CD4-positive, alpha-beta T cell treated with Interleukin-15 for 4 hours (primary cell): ENCODE results near the gene TMBIM1.
"Not testable (repeated sequence)": the region's sequence is repeated elsewhere in the genome, so short reads cannot be mapped to it uniquely, and the experiment has no call there.

ENCODE experiments used
- DNase-seq: peaks from one replicate; pipeline ENCODE4 v3.0.0-alpha.2; 2020; ENCODE audit warnings: low spot score

Gene TMBIM1

DNA sequence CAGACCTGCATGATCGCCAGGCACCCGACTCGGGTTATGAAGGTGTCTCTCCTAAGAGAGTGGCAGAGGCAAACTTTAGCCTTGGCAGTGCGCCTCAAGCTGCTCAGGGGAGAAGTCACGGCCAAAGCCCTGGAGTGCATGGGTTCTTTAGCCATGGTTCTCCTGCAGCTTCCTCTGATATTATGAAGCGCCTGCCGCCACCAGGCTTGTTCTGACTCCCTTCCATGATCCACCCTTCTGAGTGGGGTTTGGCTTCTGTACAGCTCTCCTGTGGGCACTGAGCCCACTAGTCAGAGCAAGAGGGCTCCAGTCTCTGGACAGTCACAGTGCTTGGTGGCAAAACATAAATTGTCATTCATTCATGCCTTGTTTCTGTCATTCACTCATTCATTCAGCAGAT, 25.9 kb upstream of the TMBIM1 start:
- no peak for DNase-seq

DNA sequence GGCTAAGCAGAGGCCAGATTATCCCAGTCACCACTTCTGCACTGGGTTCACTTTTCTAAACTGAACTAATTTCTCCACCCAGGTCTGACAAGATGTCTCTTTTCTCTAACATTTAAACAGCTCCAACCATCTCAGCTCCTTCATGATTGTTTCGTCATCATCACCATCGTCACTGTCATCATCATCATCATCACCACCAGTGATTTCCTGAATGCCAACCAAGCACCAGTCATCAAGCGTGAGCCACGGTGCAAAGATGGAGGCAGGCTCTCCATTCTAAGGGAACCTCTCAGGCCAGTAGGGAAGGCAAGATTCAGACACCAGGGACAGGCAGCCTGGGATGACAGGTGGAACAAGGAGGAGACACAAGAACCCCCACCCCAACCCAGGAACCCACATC, 25.5 kb upstream of the TMBIM1 start:
- no peak for DNase-seq

DNA sequence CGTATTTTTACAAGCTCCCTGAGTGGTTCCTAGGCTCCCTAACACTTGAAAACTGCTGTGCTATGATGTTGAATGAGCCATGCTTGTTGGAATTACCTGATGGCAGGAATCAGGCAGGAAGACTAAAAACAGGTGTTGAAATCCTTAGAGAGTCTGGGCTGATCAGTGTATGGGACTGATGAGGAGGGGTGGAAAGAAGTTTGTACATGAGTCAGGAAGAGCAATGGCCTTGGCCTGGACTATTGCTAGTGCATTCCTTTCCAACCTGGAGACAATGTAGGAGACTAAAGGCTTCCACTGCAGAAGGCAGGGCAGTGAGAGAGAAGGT, 25.0 kb upstream of the TMBIM1 start:
- no peak for DNase-seq

DNA sequence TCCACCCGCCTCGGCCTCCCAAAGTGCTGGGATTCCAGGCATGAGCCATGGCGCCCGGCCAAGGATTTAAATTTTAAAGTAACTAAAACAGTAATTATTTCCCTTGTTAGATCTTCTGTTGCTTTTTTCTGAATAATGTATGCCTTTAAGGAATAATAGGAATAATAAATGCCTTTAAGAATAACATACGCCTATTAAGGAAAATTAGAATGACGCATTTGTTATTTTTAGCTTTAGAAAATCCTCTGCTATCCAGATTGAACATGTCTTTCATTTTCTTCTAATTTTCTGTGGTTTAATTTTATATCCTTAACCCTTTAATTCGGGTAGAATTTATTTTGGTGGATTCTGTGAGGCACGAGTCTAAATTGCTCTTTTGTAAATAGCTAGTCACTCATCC, 23.1 kb upstream of the TMBIM1 start:
- DNase-seq: no peak

- DNase-seq: not testable (repeated sequence)
Observed at GRCh38 chr2:218314764-218315163, 22.5 kb upstream of the TMBIM1 start.

GRCh38 chr2:218313356-218313755, 21.1 kb upstream of the TMBIM1 start:
- DNase-seq: no peak

- DNase-seq: no peak
Observed at GRCh38 chr2:218312267-218312756, 20.0 kb upstream of the TMBIM1 start.

DNA sequence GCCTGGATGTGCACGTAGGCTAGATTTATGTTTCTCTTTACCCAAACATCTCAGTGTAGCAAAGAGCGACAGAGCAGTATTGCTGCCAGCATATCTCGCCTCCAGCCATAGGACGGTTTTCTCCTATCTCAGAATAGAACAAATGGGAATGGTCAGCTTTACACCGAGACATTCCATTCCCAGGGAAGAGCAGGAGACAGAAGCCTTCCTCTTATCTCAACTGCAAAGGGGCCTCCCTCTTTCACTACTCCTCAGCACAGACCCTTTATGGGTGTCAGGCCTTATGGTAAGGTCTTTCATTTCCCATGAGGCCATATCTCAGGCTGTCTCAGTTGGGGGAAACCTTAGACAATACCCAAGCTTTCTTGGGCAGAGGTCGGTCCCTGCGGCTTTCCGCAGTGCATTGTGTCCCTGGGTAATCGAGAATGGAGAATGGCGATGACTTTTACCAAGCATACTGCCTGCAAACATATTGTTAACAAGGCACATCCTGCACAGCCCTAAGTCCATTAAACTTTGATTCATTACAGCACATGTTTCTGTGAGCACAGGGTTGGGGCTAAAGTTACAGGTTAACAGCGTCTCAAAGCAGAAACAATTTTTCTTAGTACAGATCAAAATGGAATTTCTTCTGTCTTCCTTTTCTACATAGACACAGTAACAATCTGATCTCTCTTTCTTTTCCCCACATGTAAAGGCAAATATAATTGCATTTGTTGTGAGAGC, 19.4 kb upstream of the TMBIM1 start:
- not testable (repeated sequence) for DNase-seq

- no peak for DNase-seq
Observed at GRCh38 chr2:218310853-218311540, 18.7 kb upstream of the TMBIM1 start.

- no peak for DNase-seq
Observed at GRCh38 chr2:218307415-218308090, 15.2 kb upstream of the TMBIM1 start.

GRCh38 chr2:218306184-218306920, 14.0 kb upstream of the TMBIM1 start:
- DNase-seq: no peak

GRCh38 chr2:218305383-218305782, 13.1 kb upstream of the TMBIM1 start:
- no peak for DNase-seq

DNA sequence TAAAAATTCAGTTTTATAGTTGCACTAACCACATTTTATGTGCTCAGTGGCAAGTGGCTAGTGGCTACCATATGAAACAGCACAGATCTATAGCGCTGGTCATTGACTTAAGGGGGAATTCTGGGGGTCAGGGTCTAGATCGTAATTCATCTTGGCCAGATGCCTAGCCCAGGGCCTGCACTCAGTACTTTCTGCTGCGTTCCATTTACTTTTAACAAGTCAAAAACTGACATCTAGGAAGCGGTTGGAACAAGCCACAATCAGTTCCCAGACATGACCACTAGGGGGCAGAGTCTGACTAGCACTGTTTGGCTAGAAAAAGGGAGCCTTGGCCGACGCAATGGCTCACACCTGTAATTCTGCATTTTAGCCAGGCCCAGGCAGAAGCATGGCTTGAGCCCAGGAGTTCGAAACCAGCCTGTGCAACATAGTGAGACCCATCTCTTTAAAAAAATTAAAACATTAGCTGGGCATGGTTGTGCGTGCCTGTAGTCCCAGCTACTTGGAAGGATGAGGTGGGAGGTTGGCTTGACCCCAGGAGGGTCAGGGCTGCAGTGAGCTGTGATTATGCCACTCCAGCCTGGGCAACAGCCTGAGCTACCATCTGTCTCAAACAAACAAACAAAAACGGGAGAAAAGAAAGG, 9.0 kb upstream of the TMBIM1 start:
- DNase-seq: peak; percentile 93

DNA sequence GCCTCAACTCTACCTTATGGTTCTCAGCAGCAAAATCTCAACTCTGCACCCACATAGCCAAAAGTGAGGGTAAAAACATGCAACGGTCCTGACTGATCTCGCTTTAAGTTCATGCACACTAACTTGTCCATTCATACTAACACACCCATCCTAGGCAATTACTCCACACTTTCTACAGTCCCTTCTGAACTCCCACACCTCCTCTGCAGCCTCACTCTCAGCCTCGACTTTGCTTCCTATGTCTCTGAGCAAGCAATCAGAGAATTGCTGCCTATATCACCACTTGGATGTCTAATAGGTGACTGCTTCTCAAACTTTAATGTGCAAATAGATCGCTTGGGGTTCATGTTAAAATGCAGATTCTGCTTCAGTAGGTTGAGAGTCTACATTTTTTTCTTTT, 7.8 kb upstream of the TMBIM1 start:
- no peak for DNase-seq

- DNase-seq: no peak
Observed at GRCh38 chr2:218298314-218298875, 6.1 kb upstream of the TMBIM1 start.

GRCh38 chr2:218296847-218297246, 4.5 kb upstream of the TMBIM1 start:
- no peak for DNase-seq

- no peak for DNase-seq
Observed at GRCh38 chr2:218296200-218296599, 3.9 kb upstream of the TMBIM1 start.

DNA sequence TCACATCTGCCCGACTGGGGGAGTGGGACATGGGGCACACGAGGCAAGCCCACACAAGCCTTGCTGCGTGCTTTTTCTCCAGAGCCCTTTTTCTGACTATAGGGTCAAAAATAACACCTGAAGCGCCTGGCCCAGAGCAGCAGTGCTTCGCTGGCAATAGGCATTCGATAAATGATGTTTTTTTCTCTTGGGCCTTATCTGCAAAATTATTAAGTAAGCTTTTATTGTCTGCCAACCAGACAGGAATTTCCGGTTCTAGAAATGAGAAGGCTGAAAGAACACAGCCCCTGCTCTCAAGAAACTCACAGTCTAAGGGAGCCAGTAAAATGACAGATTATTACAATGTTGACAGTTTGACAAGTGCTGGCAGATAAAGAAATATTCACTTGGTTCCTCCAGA, 2.7 kb upstream of the TMBIM1 start:
- DNase-seq: no peak

DNA sequence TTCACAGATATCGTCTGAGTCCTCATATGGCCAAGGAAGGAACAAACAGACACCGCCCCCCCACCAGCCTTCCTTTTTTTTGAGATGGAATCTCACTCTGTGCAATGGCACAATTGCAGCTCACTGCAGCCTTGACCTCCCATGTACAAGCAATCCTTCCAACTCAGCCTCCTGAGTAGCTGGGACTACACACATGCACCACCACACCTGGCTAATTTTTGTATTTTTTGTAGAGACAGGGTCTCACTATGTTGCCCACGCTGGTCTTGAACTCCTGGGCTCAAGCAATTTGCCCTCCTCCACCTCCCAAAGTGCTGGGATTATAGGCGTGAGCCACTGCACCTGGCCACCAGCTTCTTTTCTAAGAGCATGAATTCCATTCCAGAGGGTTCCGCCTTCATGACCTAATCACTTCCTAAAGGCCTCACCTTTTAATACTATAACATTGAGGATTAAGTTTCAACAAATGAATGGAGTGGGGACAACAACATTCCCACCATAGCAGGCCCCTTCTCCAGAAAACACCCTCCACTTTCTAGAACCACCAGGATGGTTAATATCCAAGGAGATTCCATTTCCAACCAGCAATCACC, 2.2 kb upstream of the TMBIM1 start:
- no peak for DNase-seq

GRCh38 chr2:218293715-218294429, 1.6 kb upstream of the TMBIM1 start:
- no peak for DNase-seq
